NCI-H1436 (cell line): Measurements from ENCODE around the gene PMFBP1.

Source experiments
- DNase-seq: peaks from one replicate; lab custom pipeline; 2025; lab: John Stamatoyannopoulos, UW

Gene PMFBP1

GRCh38 chr16:72182976-72183375, 11.0 kb upstream of the PMFBP1 start:
- no peak for DNase-seq

GRCh38 chr16:72179204-72179970, 7.4 kb upstream of the PMFBP1 start:
- no peak for DNase-seq

- no peak for DNase-seq
These were observed 2.8 kb upstream of the PMFBP1 start for GRCh38 chr16:72174726-72175125.

- no peak for DNase-seq
These were observed 2.0 kb upstream of the PMFBP1 start for GRCh38 chr16:72173997-72174396.

- DNase-seq, result no peak
These were observed 719 bp downstream of the PMFBP1 start for GRCh38 chr16:72171236-72171635.

- DNase-seq, result no peak
These were observed 2.2 kb downstream of the PMFBP1 start for GRCh38 chr16:72169708-72170107.

GRCh38 chr16:72168365-72168764, 3.6 kb downstream of the PMFBP1 start:
- DNase-seq, result no peak

- no peak for DNase-seq
These were observed 4.9 kb downstream of the PMFBP1 start for GRCh38 chr16:72166954-72167561.

GRCh38 chr16:72166151-72166550, 5.8 kb downstream of the PMFBP1 start:
- no peak for DNase-seq

- DNase-seq, result no peak
These were observed 7.3 kb downstream of the PMFBP1 start for GRCh38 chr16:72164691-72165090.

GRCh38 chr16:72162105-72162692, 9.8 kb downstream of the PMFBP1 start:
- DNase-seq, result peak; percentile 24

- no peak for DNase-seq
These were observed 12.2 kb downstream of the PMFBP1 start for GRCh38 chr16:72159801-72160200.

- DNase-seq, result no peak
These were observed 12.6 kb downstream of the PMFBP1 start for GRCh38 chr16:72159386-72159785.

GRCh38 chr16:72149676-72150464, 22.1 kb downstream of the PMFBP1 start:
- no peak for DNase-seq

- no peak for DNase-seq
These were observed 29.5 kb downstream of the PMFBP1 start for GRCh38 chr16:72142476-72142875.

GRCh38 chr16:72139908-72140307, 32.0 kb downstream of the PMFBP1 start:
- DNase-seq, result no peak

GRCh38 chr16:72138064-72138572, 33.8 kb downstream of the PMFBP1 start:
- DNase-seq, result no peak

GRCh38 chr16:72137380-72138063, 34.4 kb downstream of the PMFBP1 start:
- DNase-seq, result no peak

- DNase-seq, result no peak
These were observed 37.4 kb downstream of the PMFBP1 start for GRCh38 chr16:72134507-72134906.

- DNase-seq, result no peak
These were observed 39.2 kb downstream of the PMFBP1 start for GRCh38 chr16:72132726-72133125.

GRCh38 chr16:72131036-72131435, 40.9 kb downstream of the PMFBP1 start:
- no peak for DNase-seq
